Spleen (tissue), 11 donors: ENCODE results near the gene AGPAT3. TPM values are rescaled to one million over a fixed set of nuclear protein-coding genes. Genes with fewer than 3 reads are reported as not detected.

Experiments used
- DNase-seq: peaks from one replicate; pipeline ENCODE4 v3.0.0-alpha.2; 2020
- H3K27ac ChIP-seq, 8 donors: fragments of 200-600 bp; sonication (generic) in 7 of 8; 1 replicate in 4 of 8; 2 replicates in 4 of 8; pipeline versions ENCODE4 v1.5.0 to v1.8.0; 2016 to 2021; ENCODE audit warnings: inconsistent platforms in 4 of 8, mild to moderate bottlenecking in 4 of 8, moderate library complexity in 1 of 8
- H3K27me3 ChIP-seq, 7 donors: fragments of 200-600 bp; sonication (generic) in 6 of 7; replicated peaks in 1 of 7; 1 replicate in 4 of 7; 2 replicates in 3 of 7; pipeline versions ENCODE4 v1.5.0 to v1.8.0; 2016 to 2021; ENCODE audit warnings: inconsistent platforms in 3 of 7, mild to moderate bottlenecking in 1 of 7
- H3K36me3 ChIP-seq, 6 donors: fragments of 200-600 bp; sonication (generic) in 5 of 6; 1 replicate in 4 of 6; 2 replicates in 2 of 6; pipeline versions ENCODE4 v1.5.0 to v1.8.0; 2016 to 2021; ENCODE audit warnings: inconsistent platforms in 2 of 6
- H3K4me1 ChIP-seq, 6 donors: fragments of 200-600 bp; sonication (generic) in 5 of 6; 1 replicate in 3 of 6; 2 replicates in 3 of 6; pipeline versions ENCODE4 v1.5.0 to v1.8.0; 2016 to 2021; ENCODE audit warnings: inconsistent platforms in 3 of 6
- H3K4me3 ChIP-seq, 8 donors: fragments of 200-600 bp; sonication (generic) in 7 of 8; 1 replicate in 4 of 8; 2 replicates in 4 of 8; pipeline versions ENCODE4 v1.5.0 to v1.8.0; 2016 to 2021; ENCODE audit warnings: inconsistent platforms in 4 of 8, mild to moderate bottlenecking in 4 of 8, moderate library complexity in 2 of 8
- H3K9me3 ChIP-seq, 8 donors: fragments of 200-600 bp; sonication (generic) in 7 of 8; 1 replicate in 4 of 8; 2 replicates in 4 of 8; pipeline versions ENCODE4 v1.5.0 to v1.8.0; 2016 to 2021; ENCODE audit warnings: inconsistent platforms in 4 of 8
- POLR2A ChIP-seq, 3 donors: fragments of 450-650 bp; IDR thresholded peaks; one replicate each; pipeline ENCODE4 v1.5.1; 2017; ENCODE audit warnings: antibody characterized with exemption in 3 of 3, mild to moderate bottlenecking in 1 of 3
- POLR2AphosphoS5 ChIP-seq, 3 donors: sonication (generic); formaldehyde crosslinking; IDR thresholded peaks; one replicate each; pipeline ENCODE4 v1.5.1; 2017; ENCODE audit warnings: antibody characterized with exemption in 3 of 3
- WGBS, 5 donors: extraction: QIAGEN DNeasy Blood & Tissue Kit in 3 of 5; methylation state at CpG; one replicate each; pipeline versions ENCODE4 v1.1.5 to v1.1.7; 2013 to 2018; 5-methylcytosine and 5-hydroxymethylcytosine counted together
- intact Hi-C: fragments of 100-400 bp; cut with DNase I; formaldehyde crosslinking; loops from one replicate; pipeline ENCODE4 v1.15.0; 2023; ENCODE audit warnings: low total_unique reads
- polyA plus RNA-seq, 3 donors: library from polyadenylated mRNA; stranded (reverse); fragments of 200-250 nt; gene quantifications; one replicate each; pipeline ENCODE4 v1.2.1, GENCODE V29; 2013
- total RNA-seq, 7 donors: library from RNA; depleted of rRNA in 3 of 7; stranded (reverse); fragments of >200 nt in 3 of 7; fragmentation: NEBNext Ultra II Directional in 4 of 7; extraction: Animal tissue kit (Norgen Biotek cat#: 25700) in 4 of 7; gene quantifications; one replicate each; pipeline versions ENCODE4 v1.1.0 to v1.2.1, GENCODE V29; 2016 to 2021
- TF ChIP-seq, protein P1 (sequence below), 11 experiments: fragments of 200-600 bp in 7 of 11; fragments of 450-650 bp in 4 of 11; sonication (generic) in 4 of 11; IDR thresholded peaks in 8 of 11; conservative IDR thresholded peaks in 3 of 11; 1 replicate in 7 of 11; 2 replicates in 4 of 11; pipeline versions ENCODE4 v1.4.0 to v1.8.0; 2016 to 2021; ENCODE audit warnings: antibody characterized with exemption in 11 of 11, inconsistent platforms in 4 of 11, mild to moderate bottlenecking in 1 of 11
- donor health status: healthy with polysubstance abuse.
- donor health status: DM: no; HTN: no; CAD: no; lungs with moderate emphysema.
- donor health status: DM: no; HTN: no; CAD: no.
- donor health status: Bipolar disorder and iron deficiency.
- donor health status: healthy.
- donor health status: DM: no; HTN: no; CAD: no.
- donor health status: DM: yes; HTN: yes; CAD: no.

AGPAT3 gene
- total and polyA plus RNA-seq, 10 donors, result 6.9 to 92.0 (median 56.0) TPM

GRCh38 chr21:43900078-43900385 lies 35.0 kb downstream of the AGPAT3 start:
- Histone ChIP-seq H3K4me1 (peaks cover 1 to 62% (median 37%) of the 10 kb centered on the region in 6 donors), H3K36me3 (peaks cover 0 to 50% (median 11%) of the 10 kb centered on the region in 6 donors), H3K4me3 (no peak overlapping the region), H3K27me3 (no peaks in the 10 kb centered on the region), H3K27ac (no peak overlapping the region), H3K9me3 (peaks cover 0 to 8% (median 0%) of the 10 kb centered on the region in 8 donors)
- TF ChIP-seq, protein P1, sequence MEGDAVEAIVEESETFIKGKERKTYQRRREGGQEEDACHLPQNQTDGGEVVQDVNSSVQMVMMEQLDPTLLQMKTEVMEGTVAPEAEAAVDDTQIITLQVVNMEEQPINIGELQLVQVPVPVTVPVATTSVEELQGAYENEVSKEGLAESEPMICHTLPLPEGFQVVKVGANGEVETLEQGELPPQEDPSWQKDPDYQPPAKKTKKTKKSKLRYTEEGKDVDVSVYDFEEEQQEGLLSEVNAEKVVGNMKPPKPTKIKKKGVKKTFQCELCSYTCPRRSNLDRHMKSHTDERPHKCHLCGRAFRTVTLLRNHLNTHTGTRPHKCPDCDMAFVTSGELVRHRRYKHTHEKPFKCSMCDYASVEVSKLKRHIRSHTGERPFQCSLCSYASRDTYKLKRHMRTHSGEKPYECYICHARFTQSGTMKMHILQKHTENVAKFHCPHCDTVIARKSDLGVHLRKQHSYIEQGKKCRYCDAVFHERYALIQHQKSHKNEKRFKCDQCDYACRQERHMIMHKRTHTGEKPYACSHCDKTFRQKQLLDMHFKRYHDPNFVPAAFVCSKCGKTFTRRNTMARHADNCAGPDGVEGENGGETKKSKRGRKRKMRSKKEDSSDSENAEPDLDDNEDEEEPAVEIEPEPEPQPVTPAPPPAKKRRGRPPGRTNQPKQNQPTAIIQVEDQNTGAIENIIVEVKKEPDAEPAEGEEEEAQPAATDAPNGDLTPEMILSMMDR (IDR thresholded peaks at IDR 0.05 in 8 of 11, conservative IDR thresholded peaks at IDR 0.05 in 3 of 11), result no peak
- no peak for TF ChIP-seq POLR2A (IDR thresholded peaks at IDR 0.05)
- no peak for TF ChIP-seq POLR2AphosphoS5 (IDR thresholded peaks at IDR 0.05)
- intact Hi-C loops, result no loop called here
- no peak for DNase-seq
- 92 to 99% (median 94%) methylated on average over 1 of the region's 1 CpG for WGBS, 5 donors

- WGBS, 5 donors, result 94 to 98% (median 96%) methylated on average over 6 of the region's 6 CpGs
- peaks cover 0 to 63% (median 36%) of the 10 kb centered on the region in 6 donors for H3K4me1 ChIP-seq
- no peak for TF ChIP-seq POLR2AphosphoS5 (IDR thresholded peaks at IDR 0.05)
- DNase-seq, result no peak
- H3K36me3 ChIP-seq, result peaks cover 0 to 57% (median 11%) of the 10 kb centered on the region in 6 donors
- intact Hi-C loops, result no loop called here
- H3K27me3 ChIP-seq, result no peaks in the 10 kb centered on the region
- no peak overlapping the region for H3K4me3 ChIP-seq
- peaks cover 0 to 8% (median 0%) of the 10 kb centered on the region in 8 donors for H3K9me3 ChIP-seq
- H3K27ac ChIP-seq, result no peak overlapping the region
These were observed 35.7 kb downstream of the AGPAT3 start for GRCh38 chr21:43900690-43901089.

GRCh38 chr21:43902441-43902840 lies 37.4 kb downstream of the AGPAT3 start:
- TF ChIP-seq POLR2A (IDR thresholded peaks at IDR 0.05), result no peak
- TF ChIP-seq, protein P1 (IDR thresholded peaks at IDR 0.05 in 8 of 11, conservative IDR thresholded peaks at IDR 0.05 in 3 of 11), result no peak
- TF ChIP-seq POLR2AphosphoS5 (IDR thresholded peaks at IDR 0.05), result peak in 2 of 3 donors; percentile 54 to 88
- Histone ChIP-seq H3K4me3 (no peak overlapping the region), H3K9me3 (peaks cover 0 to 8% (median 0%) of the 10 kb centered on the region in 8 donors), H3K27ac (peak overlapping the region; percentile 48 to 84 (median 82)), H3K27me3 (no peaks in the 10 kb centered on the region), H3K36me3 (peaks cover 0 to 72% (median 15%) of the 10 kb centered on the region in 6 donors), H3K4me1 (peaks cover 0 to 55% (median 30%) of the 10 kb centered on the region in 6 donors)
- WGBS, 5 donors, result 53 to 64% (median 60%) methylated on average over 6 of the region's 6 CpGs
- intact Hi-C loops, result no loop called here
- no peak for DNase-seq

DNA sequence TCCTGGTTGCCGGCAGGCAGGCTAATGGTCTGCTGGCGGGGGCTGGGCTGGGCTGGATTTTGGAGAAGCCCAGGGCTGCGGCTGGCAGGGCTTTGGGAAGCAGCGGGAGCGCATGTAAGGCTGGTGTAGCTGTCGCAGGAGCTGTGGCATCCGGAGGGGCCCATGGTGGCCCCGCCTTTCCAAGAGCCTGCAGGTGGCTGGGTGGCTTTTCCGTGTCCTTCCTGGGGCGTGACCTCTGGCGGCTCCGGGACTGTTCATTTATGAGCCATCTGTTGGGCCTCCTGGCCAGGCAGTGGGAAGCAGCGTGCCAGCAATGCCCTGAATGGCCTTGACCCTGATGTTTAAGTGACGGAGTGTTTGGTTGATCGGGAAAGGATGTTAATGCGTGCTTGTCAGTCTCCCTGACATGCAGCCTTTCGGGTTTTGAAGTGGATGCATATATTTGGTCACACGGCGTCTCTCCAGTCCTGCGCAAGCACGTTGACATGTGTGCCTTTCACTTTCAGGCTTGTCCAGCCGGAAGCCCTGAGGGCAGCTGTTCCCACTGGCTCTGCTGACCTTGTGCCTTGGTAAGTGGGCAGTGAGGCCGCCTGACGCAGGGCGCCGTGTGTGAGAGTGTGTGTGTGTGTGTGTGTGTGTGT lies 38.5 kb downstream of the AGPAT3 start:
- WGBS, 5 donors, result 63 to 81% (median 67%) methylated on average over 18 to 26 of the region's 26 CpGs
- Histone ChIP-seq H3K36me3 (peaks cover 0 to 75% (median 15%) of the 10 kb centered on the region in 6 donors), H3K27ac (peak overlapping the region; percentile 48 to 84 (median 82)), H3K4me3 (no peak overlapping the region), H3K9me3 (peaks cover 0 to 6% (median 0%) of the 10 kb centered on the region in 8 donors), H3K27me3 (no peaks in the 10 kb centered on the region), H3K4me1 (peaks cover 0 to 55% (median 30%) of the 10 kb centered on the region in 6 donors)
- peak; percentile 88 for DNase-seq
- intact Hi-C loops, result no loop called here
- TF ChIP-seq POLR2AphosphoS5 (IDR thresholded peaks at IDR 0.05) (peak; percentile 86 to 90 (median 89)), POLR2A (IDR thresholded peaks at IDR 0.05) (no peak)
- TF ChIP-seq, protein P1 (IDR thresholded peaks at IDR 0.05 in 8 of 11, conservative IDR thresholded peaks at IDR 0.05 in 3 of 11), result no peak
